GM19395 (cell line): ENCODE measurements around the gene HOXD3.
A peak's percentile ranks its signal among the peaks of the same experiment; 100 is the strongest.

Experiments
- ATAC-seq: cut with Tn5 transposase; IDR thresholded peaks from one replicate; pipeline ENCODE4 v1.9.1; 2021; ENCODE audit warnings: mild to moderate bottlenecking, moderate library complexity; ENCODE audit not compliant: unreplicated experiment

The HOXD3 gene

DNA sequence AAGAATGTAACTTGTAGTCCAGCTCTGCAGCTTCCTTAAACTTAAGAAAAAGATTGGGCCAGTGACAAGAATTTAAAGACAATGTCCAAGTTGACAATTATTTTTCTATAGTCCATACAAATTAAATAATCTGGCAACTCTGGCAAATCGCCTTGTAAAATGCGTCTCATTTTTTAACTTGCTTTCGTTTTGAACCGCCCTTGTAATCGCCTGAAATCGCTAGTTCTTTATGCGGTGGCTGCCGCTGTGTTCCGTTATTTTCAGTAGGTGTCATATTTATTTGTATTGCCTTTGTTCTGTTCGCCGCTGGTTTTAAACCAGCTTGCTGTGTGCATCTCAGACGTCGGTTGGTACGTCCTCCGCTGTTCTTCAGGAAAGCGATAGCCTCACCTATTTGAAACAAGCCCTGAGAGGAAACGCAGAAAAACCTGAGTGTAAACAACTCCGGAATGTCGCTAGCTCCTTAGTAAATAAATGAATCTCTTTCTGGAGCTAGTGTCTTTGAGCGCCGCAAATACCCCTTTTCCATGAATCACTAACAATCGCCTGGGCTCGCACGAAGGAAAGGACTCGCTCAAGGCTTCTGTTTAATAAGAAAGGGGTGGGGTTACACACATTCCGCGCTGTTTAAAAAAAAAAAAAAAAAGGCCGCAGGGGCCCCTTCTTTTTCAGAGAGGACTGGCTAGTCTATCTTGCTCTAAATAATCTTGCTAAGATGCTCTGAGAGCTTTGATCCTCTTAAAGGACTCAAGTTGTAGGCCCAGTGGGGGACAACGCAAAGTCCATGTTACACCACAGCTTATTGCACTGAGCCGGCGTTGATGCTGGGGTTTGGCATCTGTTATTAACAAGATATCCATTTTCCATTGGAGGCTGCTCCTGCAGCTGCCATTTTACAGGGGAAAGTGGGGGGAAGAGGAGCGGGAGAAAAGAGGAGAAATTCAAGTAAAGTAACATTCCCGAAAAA lies 24.6 kb upstream of the HOXD3 start:
- ATAC-seq: no peak

DNA sequence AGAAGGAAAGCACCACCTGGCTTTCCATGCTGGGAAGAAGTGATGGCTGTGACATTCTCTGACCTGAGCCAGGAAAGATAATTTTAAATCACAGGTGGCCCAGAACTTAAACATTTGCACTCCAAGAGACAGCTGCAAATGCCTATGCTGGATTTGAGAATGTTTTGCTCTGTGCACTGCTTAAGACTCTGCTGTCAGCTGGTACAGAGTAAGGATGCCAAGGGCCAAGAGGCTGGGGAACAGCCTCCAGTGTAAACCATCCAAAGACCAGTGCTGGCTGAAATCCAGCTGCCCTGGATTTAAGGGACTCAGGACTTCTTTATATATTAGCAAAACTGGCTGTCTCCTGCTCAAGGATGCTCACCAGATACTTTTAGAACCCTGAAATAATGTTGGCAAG lies 23.7 kb upstream of the HOXD3 start:
- ATAC-seq: no peak

DNA sequence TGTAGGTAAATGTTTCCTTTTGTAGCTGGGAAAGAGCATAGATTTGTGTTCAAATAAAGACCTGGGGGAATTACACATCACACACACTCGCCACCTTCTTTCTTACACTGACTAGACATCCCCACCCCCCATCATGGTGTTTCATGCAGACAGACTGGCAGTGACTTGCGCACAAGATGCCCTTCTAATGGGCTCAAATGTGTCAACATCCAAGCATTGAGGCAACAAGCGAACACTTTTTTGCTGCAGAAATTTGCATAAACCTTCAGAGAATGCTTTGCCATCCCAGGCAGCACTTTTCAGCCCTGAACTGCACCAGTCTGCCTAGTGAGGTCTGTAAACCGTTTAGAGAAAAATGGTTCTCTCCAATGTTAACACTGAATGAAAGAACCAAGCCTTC lies 23.1 kb upstream of the HOXD3 start:
- no peak for ATAC-seq

DNA sequence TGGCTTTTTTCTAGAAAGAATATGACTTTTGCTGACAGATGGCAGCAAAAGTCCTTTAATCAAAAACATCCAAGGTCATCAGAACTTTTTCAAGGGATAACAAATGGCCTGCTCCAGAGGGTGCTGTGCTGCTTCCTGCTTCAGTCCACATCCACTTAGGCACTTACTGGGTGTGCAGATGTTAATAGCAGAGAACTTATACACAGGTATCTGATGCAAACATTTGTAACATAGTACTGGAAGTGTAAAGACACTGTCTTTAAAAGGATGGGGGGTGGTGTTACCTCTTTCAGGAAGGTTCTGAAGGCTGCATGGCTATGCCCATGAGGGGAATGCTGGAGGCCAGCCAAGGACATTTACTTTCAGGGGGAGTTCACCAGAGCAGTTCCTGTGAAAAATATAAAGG lies 22.1 kb upstream of the HOXD3 start:
- no peak for ATAC-seq

DNA sequence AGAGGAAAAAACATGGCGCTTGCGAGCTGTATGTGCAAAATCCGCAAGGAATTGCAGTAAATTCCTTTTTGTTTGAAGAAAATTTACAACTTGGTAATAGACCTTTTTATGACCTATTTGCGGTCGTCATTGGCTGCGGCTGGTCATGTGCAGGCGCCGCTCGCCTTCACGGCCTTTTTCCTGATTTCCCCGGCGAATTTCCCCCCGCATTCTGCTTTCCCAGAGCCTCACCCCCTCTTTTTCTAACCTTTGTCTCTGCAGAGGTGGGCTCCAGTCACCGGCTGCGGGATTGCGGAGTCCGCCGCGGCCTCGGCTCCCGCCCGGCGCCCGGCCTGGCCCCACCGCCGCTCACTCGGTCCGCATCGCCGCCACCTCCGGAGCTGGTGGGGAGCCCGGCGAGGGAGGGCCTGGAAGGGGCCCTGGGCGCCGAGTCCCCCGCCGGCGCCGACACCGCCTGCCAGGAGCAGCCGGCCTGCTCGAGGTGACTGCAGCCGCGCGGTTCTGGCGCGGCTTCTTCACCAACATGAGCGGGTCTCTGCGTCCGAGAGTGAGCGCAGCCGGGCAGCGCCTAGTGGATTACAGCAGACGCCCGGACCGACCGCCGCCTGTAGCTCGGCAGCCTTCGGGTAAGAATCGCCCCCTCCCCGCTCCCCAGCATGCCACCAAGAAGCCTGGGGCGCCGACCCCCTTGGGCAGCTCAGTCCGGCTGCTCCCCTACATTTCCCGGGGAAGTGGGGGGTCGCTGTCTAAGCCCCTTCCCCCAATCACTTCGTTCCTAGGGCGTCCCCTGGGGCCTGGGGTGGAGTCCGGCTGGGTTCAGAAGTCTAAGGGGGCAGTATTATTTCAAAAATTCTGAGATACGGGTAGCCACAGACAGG lies 20.5 kb upstream of the HOXD3 start:
- ATAC-seq: no peak

DNA sequence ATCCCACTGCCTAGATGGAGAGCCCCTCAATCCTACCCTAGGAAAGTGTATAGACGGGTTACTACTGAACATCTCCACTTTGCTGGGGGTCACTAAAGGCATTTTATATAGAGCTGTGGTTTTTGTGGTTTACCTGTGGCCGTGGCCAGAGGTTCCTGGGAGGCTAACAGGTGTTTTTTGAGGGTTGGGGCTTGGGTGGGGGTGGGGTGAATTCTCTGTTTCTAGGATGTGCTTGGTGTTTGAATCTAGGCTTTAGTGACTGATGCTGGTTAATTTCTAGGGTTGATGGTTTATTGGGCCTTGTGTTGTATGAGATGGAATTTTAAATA lies 19.9 kb upstream of the HOXD3 start:
- ATAC-seq: no peak

DNA sequence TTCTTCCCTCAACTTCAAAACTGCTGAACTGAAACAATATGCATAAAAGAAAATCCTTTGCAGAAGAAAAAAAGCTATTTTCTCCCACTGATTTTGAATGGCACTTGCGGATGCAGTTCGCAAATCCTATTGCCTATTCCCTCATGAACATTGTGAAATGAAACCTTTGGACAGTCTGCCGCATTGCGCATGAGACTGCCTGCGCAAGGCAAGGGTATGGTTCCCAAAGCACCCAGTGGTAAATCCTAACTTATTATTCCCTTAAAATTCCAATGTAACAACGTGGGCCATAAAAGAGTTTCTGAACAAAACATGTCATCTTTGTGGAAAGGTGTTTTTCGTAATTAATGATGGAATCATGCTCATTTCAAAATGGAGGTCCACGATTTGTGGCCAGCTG lies 19.2 kb upstream of the HOXD3 start:
- no peak for ATAC-seq

DNA sequence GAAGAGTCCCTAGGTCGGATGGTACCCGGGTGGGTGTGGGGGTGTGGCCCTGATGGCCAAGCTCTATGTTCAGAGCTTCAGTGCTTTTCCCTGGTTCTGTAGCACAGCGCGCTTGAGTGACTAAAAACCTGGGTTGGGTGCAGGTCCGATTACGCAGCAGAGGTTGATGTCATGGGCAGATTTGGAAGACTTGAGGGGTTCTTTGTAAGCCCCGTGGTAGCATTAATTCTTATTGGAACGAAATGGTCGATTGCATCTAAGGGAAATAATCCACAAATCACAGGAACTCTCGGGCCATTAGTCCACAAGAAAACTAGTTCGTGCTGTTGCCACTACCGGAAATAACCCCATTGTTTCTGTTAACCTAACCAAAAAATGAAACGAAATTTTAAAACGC lies 18.6 kb upstream of the HOXD3 start:
- no peak for ATAC-seq

DNA sequence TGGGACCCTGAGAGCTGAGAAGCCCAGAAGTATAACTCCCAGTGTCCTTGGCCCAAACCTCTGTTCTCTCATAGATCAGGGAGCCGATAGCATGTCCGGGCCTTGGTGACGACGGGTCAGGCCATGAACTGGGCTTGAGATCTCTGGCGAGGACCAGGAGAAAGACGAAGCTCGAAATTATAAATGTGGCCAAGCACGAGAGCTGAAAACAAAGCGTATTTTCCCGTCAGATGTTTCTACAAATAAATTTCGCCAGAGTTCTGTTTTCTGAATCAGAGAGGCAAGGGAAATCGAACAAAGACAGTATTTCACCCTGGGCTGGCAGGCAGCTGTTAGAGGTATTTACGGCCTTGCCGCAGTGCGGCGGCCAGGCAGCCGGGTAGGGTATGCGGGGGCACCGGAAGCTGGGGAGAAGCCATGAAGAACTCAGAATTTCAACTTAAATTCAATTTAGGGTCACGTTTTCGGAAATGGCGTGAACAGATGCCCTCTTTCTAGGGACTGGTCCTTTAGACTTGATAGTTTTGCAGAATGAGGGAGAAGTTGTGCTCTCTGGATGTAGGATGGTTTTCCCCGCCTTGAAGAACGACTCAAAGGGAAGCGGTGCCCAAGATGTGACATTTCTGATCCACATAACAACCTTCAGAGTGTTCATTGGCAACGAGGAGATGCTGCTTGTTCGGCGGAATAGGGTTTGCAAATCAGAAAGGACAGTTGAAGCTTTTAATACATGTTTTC lies 18.0 kb upstream of the HOXD3 start:
- ATAC-seq: no peak

DNA sequence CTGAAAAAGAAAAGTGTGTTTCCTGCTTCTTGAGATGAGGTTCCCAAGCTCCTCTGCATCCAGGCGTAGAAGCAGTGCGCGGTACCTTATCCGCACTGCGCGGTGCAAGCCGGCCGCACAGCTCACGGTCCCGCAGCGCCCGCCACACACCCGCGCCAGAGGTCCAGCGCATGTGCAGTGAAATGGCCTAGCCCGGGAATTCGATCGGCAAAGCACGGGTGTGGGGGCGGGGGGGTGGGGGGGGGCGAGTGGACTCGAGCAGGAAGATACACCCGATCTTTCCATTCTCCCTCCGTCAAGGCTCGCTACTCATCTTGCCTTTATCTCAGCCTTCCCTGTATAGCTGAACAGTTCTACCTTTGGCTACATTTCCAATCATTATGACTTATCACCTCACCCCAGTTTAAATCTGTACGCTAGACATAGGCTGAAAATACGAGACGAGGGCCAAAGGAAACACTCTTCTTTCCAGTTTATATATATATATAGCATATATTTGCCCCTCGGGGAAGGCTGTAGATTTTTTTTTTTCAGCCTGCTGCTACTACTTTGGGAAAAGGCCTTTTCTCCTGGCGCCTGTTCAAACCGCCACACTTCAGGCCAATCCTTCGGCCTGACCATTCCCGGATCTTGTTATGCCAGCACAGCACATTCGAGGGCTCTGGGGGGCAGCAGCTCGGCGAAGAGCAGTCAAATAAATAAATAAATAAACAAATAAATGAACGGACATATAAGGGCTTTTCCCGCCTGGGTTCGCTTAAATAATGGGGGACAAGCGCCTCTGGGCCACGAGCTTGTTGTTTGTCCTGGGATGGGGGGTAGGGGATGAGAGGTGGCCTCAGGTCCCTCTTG lies 17.2 kb upstream of the HOXD3 start:
- no peak for ATAC-seq

DNA sequence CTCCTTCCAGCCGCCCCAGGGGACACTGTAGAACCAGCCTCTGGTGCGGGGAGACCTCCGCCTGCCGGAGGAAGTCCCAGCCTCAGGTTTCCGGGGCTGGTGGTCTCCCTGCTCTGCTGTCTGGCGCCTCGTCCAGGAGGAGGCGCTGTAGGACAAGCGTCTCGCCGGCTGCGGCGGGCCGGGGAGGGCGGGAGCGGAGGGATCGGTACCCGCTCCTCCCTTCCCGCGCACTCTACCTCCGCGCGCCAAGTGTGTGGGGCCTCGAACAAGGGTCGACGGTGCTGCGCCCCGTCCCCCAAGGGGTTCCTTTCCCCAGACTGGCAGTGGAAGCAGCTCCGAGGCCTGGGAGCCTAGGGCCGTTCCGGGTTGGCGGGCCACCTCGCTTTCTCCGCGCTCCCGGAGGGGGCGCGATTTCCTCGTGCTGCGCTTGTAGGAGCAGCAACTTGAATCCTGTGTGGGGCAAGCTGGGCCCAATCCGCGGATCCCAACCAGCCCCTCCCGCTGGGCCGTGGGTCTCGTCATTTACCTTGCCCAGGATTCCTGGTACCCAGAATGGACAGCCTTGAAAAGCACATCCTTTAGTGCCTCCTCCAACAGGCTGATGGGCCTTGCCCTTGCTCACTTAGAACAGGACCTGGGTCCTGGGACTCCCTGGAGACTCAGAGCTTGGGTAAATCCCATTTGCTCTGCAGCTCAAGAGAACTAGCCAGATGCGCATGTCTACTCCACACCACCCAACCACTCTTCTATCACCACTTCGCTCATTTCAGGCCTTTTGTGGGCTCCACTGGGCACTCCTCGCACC lies 16.4 kb upstream of the HOXD3 start:
- peak; percentile 91 for ATAC-seq

DNA sequence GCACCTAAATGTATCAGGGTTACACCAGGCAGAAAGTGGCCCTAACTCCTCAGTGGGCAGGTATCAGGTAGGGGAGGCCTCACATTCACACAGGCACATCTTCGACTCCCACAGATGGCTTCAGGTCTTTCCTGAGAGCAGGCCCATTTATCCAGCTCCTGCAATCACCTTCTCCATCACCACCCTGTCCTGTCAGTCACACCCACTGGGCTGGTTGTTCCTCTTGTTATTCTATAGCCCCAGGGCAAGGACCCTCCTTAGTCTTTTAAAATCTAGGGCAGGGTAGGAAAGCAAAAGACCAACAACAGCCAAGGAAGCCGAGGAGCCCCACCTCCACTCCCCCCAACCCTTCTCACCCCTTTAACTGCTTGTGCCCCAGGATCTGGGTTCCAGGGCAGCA lies 14.8 kb upstream of the HOXD3 start:
- no peak for ATAC-seq

DNA sequence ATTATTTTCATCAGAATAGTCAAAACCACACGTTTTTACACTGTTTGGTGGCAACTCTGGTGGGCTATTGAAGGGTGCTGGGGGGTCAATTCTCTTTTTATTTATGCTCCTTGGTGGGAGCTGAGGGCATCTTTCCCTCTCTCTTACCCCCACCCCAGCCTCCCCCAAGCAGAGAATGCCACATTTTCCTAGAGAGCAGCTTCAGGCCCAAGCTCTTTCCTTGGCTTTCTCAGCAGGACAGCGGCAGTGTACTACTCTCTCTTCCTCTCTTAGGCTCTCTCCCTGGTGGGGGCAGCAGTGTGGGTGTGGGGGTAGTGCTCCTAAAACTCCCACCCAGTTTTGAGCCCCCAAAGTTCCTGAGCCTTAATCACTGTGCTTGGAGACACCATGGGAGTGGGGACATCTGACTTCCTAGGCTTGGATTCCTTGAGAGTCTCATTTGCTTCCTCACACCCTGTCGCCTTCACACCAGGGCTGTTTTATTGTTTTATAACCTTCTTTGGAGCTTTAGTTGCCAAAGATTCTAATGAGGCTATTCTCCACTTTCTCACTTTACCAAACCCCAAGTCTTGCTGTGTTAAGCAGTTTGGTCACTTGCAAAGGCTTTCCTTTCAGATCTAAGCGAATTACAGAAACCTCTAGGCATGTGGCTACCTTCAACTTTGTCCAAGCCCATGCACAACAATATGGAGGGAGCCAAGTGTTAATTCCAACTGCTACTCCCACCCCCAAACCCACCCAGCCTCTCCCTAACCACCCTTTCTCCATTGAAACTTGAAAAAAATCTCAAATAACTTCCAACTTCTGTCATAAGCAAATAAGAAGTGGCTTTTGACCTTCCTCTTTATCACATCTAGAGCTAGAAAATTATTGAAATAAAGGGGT lies 11.8 kb upstream of the HOXD3 start:
- ATAC-seq: no peak

DNA sequence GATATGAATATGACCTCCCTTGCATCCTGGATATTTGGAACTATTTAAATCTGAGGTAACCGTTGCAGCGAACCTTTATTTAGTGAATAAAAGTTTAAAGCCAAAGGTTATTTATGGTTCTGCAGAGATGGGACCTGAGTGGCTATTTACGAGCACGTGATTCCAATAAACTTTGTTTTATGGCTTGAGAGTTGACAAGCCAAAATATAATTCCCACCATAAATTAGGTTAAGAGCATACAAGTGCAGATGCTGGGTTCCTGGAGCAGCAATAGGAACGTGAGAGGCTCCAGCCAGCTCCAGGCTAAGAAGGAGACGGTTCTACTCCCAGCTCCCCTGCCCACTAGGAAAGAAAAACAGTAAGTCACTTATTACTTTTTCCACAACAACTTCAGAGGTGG lies 11.0 kb upstream of the HOXD3 start:
- ATAC-seq: no peak

DNA sequence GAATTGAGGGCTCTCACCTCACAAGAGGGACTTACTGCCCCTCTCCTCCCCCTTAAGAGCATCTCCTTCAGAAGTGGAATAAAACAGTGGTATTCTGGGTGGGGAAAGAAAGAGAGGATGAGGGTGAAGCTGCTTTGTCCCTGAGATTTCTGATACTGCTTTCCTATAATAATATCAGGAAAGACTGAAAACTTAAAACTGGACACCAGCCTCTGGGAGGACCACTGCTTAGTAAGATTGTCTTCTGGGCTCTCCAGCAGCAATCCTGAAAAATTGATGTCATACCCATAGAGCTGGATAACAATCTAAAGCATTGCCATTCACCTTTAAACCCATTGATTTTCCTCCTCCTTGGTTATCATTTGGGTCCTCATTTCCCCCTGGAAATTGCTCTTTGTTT lies 10.5 kb upstream of the HOXD3 start:
- no peak for ATAC-seq

DNA sequence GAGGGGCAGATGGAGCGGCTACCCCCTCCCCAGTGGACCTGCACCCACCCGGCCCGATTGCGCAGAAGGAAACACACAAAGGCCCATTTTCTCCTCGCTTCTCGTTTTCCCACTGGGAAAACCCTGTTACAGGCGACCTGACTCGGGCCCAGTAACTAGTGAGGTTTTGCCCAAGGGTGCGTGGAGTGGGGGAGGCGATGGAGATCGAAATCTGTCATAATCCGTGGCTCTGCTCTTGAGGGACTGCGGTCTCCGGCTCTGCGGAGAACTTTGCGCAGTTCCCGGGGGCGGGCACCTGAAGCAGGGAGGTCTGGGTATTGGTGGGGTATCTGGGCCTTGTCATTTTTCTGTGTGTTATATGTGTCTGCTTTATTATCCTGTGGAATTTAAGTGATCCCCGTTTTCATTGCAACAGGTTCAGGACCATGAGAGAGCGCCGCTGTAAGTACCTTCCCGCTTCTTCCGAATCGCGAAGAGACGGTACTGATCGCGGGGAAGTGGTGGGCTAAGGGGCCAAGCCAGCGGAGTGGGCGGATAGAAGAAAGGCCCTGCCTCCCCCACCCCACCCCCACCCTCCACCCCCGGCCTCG lies 9.8 kb upstream of the HOXD3 start:
- ATAC-seq: no peak

DNA sequence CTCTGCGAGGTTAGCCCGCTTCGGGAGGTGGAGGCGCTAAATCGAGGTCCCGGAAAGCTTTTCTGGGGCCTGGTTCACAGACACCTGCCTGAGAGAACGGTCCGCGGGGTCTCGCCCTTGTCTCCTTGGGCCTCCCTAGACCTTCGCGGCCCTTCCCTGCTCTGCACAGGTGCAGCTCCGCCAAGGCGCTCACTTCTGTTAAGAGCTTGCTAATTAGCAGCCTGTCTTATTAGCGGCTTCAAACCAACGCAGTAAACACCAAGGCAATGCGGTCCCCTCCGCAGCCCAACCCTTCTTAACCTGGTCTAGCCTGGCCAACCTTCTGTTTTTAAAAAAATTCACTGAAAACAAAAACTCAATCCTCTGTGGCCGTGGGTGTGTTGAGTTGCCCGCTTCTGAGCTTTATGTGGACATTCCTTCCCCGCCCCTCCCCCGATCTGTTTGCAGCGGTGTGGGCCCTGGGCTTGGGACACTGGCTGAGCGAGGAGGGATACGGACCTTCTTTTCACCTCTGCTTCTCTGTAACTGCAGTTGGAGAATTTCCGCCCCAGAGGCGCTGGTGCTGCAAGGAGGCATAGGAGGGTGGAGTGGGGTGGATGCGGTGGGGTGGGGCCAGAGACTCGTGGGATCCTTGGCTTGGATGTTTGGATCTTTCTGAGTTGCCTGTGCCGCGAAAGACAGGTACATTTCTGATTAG lies 9.2 kb upstream of the HOXD3 start:
- no peak for ATAC-seq
